ENCODE results near the gene FAM120B.

DNA sequence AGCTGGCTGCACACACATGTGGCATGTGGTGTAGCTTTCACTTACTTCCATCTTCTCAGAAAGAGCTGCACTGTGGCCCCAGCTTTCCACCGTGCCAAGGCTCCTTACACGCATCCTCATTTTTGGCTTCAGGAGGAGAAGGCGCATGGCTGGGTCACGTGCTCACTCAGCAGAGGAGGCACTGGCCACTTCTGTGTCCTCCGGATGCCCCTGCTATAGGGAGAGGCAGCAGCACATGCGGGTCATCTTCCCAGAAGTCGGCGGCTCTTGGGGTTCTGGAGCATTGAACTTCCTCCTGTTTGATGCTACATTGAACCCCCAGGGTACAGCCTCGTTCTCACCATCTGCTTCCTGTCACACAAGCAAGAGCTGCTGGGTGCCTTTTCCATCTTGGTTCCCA lies 111.3 kb downstream of the FAM120B start:
- TF ChIP-seq, protein P1, sequence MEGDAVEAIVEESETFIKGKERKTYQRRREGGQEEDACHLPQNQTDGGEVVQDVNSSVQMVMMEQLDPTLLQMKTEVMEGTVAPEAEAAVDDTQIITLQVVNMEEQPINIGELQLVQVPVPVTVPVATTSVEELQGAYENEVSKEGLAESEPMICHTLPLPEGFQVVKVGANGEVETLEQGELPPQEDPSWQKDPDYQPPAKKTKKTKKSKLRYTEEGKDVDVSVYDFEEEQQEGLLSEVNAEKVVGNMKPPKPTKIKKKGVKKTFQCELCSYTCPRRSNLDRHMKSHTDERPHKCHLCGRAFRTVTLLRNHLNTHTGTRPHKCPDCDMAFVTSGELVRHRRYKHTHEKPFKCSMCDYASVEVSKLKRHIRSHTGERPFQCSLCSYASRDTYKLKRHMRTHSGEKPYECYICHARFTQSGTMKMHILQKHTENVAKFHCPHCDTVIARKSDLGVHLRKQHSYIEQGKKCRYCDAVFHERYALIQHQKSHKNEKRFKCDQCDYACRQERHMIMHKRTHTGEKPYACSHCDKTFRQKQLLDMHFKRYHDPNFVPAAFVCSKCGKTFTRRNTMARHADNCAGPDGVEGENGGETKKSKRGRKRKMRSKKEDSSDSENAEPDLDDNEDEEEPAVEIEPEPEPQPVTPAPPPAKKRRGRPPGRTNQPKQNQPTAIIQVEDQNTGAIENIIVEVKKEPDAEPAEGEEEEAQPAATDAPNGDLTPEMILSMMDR (IDR thresholded peaks at IDR 0.05; ENCODE audit: insufficient read depth, low read length), result no peak
- TF ChIP-seq POLR2AphosphoS5 (IDR thresholded peaks at IDR 0.05; ENCODE audit: low read depth) (no peak), SPI1 (IDR thresholded peaks at IDR 0.05; ENCODE audit: borderline replicate concordance, low read depth) (no peak)

All from HL-60 (cell line).